Measurements from ENCODE around the gene SVEP1. TPM values are rescaled to one million over a fixed set of nuclear protein-coding genes. Genes with fewer than 3 reads are reported as not detected.

The SVEP1 gene
- total and polyA plus RNA-seq, 4 donors = 3.3 to 38.9 (median 19.6) TPM

GRCh38 chr9:110357505-110357904, 222.0 kb downstream of the SVEP1 start:
- WGBS, 2 donors = 61 to 63% methylated on average over 2 of the region's 2 CpGs
- DNase-seq (no peak), ATAC-seq (ENCODE audit: insufficient read depth, low FRiP score) (no peak)
- H3K9me3 ChIP-seq (ENCODE audit: control insufficient read depth in 4 of 4, insufficient read depth in 3 of 4, low read length in 3 of 4) = no peaks in the 10 kb centered on the region
- no peaks in the 10 kb centered on the region for H3K4me1 ChIP-seq (ENCODE audit: control insufficient read depth in 5 of 5, insufficient read depth in 5 of 5, low read length in 5 of 5)
- no peak overlapping the region for H3K4me3 ChIP-seq
- H3K36me3 ChIP-seq (ENCODE audit: control insufficient read depth in 4 of 4, insufficient read depth in 4 of 4, low read length in 4 of 4) = no peaks in the 10 kb centered on the region
- no peak overlapping the region for H3K9ac ChIP-seq (ENCODE audit: insufficient read depth in 1 of 2, low read length in 2 of 2)
- TF ChIP-seq, protein P1, sequence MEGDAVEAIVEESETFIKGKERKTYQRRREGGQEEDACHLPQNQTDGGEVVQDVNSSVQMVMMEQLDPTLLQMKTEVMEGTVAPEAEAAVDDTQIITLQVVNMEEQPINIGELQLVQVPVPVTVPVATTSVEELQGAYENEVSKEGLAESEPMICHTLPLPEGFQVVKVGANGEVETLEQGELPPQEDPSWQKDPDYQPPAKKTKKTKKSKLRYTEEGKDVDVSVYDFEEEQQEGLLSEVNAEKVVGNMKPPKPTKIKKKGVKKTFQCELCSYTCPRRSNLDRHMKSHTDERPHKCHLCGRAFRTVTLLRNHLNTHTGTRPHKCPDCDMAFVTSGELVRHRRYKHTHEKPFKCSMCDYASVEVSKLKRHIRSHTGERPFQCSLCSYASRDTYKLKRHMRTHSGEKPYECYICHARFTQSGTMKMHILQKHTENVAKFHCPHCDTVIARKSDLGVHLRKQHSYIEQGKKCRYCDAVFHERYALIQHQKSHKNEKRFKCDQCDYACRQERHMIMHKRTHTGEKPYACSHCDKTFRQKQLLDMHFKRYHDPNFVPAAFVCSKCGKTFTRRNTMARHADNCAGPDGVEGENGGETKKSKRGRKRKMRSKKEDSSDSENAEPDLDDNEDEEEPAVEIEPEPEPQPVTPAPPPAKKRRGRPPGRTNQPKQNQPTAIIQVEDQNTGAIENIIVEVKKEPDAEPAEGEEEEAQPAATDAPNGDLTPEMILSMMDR (IDR thresholded peaks at IDR 0.05; ENCODE audit: control extremely low read depth, extremely low read depth) = no peak
- H3K27ac ChIP-seq (ENCODE audit: low read depth in 1 of 2, low read length in 1 of 2) = no peak overlapping the region
- H3K27me3 ChIP-seq (ENCODE audit: control insufficient read depth in 3 of 3, insufficient read depth in 3 of 3, low read length in 2 of 3) = no peaks in the 10 kb centered on the region

GRCh38 chr9:110356639-110357395, 222.7 kb downstream of the SVEP1 start:
- 72 to 79% methylated on average over 4 of the region's 4 CpGs for WGBS, 2 donors
- no peak for ATAC-seq (ENCODE audit: insufficient read depth, low FRiP score)
- no peak for DNase-seq
- no peak overlapping the region for H3K27ac ChIP-seq (ENCODE audit: low read depth in 1 of 2, low read length in 1 of 2)
- no peak overlapping the region for H3K4me3 ChIP-seq
- H3K9me3 ChIP-seq (ENCODE audit: control insufficient read depth in 4 of 4, insufficient read depth in 3 of 4, low read length in 3 of 4) = no peaks in the 10 kb centered on the region
- TF ChIP-seq, protein P1 (IDR thresholded peaks at IDR 0.05; ENCODE audit: control extremely low read depth, extremely low read depth) = no peak
- H3K4me1 ChIP-seq (ENCODE audit: control insufficient read depth in 5 of 5, insufficient read depth in 5 of 5, low read length in 5 of 5) = no peaks in the 10 kb centered on the region
- H3K27me3 ChIP-seq (ENCODE audit: control insufficient read depth in 3 of 3, insufficient read depth in 3 of 3, low read length in 2 of 3) = no peaks in the 10 kb centered on the region
- no peaks in the 10 kb centered on the region for H3K36me3 ChIP-seq (ENCODE audit: control insufficient read depth in 4 of 4, insufficient read depth in 4 of 4, low read length in 4 of 4)
- no peak overlapping the region for H3K9ac ChIP-seq (ENCODE audit: insufficient read depth in 1 of 2, low read length in 2 of 2)

GRCh38 chr9:110355911-110356310, 223.6 kb downstream of the SVEP1 start:
- TF ChIP-seq, protein P1 (IDR thresholded peaks at IDR 0.05; ENCODE audit: control extremely low read depth, extremely low read depth) = no peak
- ATAC-seq (ENCODE audit: insufficient read depth, low FRiP score) (no peak), DNase-seq (no peak)
- Histone ChIP-seq H3K4me1 (ENCODE audit: control insufficient read depth in 5 of 5, insufficient read depth in 5 of 5, low read length in 5 of 5) (no peaks in the 10 kb centered on the region), H3K27me3 (ENCODE audit: control insufficient read depth in 3 of 3, insufficient read depth in 3 of 3, low read length in 2 of 3) (no peaks in the 10 kb centered on the region), H3K36me3 (ENCODE audit: control insufficient read depth in 4 of 4, insufficient read depth in 4 of 4, low read length in 4 of 4) (no peaks in the 10 kb centered on the region), H3K27ac (ENCODE audit: low read depth in 1 of 2, low read length in 1 of 2) (no peak overlapping the region), H3K9me3 (ENCODE audit: control insufficient read depth in 4 of 4, insufficient read depth in 3 of 4, low read length in 3 of 4) (no peaks in the 10 kb centered on the region), H3K9ac (ENCODE audit: insufficient read depth in 1 of 2, low read length in 2 of 2) (no peak overlapping the region), H3K4me3 (no peak overlapping the region)
- 69 to 83% methylated on average over 2 of the region's 2 CpGs for WGBS, 2 donors

Data from lung (tissue), 12 donors.